Mesendoderm (in vitro differentiated cells): ENCODE results near the gene PAM.
"Not testable (repeated sequence)": the region's sequence is repeated elsewhere in the genome, so short reads cannot be mapped to it uniquely, and the experiment has no call there.

Experiments used
- DNase-seq: peaks from one replicate; pipeline ENCODE4 v3.0.0; 2013
- H2AK5ac ChIP-seq: 2 replicates; pipeline ENCODE4 v1.6.1; 2013; ENCODE audit warnings: low read length, inconsistent platforms
- H2BK120ac ChIP-seq: 2 replicates; pipeline ENCODE4 v1.6.1; 2013; ENCODE audit warnings: low read depth, mild to moderate bottlenecking, low read length, moderate library complexity, mixed read lengths
- H2BK15ac ChIP-seq: replicated peaks from 2 replicates; pipeline ENCODE4 v1.6.1; 2013; ENCODE audit warnings: low read depth, mild to moderate bottlenecking, moderate library complexity
- H2BK5ac ChIP-seq: 2 replicates; pipeline ENCODE4 v1.6.1; 2013; ENCODE audit warnings: low read length, inconsistent platforms
- H3K18ac ChIP-seq: 2 replicates; pipeline ENCODE4 v1.6.1; 2013; ENCODE audit warnings: mild to moderate bottlenecking, low read length, mixed read lengths
- H3K23ac ChIP-seq: one replicate; pipeline ENCODE4 v1.6.1; 2013; ENCODE audit warnings: low read length
- H3K27ac ChIP-seq: 2 replicates; pipeline ENCODE4 v1.5.1; 2013; ENCODE audit warnings: low read depth, mild to moderate bottlenecking, inconsistent platforms, low read length, moderate library complexity
- H3K27me3 ChIP-seq: 2 replicates; pipeline ENCODE4 v1.6.1; 2013; ENCODE audit warnings: low read length, control low read depth, mild to moderate bottlenecking, inconsistent platforms; ENCODE audit not compliant: insufficient read depth, poor library complexity
- H3K36me3 ChIP-seq: 2 replicates; pipeline ENCODE4 v1.6.1; 2013; ENCODE audit warnings: low read length, inconsistent platforms; ENCODE audit not compliant: control insufficient read depth, insufficient read depth
- H3K4ac ChIP-seq: one replicate; pipeline ENCODE4 v1.6.1; 2013; ENCODE audit warnings: low read depth, mild to moderate bottlenecking, low read length, moderate library complexity
- H3K4me1 ChIP-seq: 2 replicates; pipeline ENCODE4 v1.6.1; 2013; ENCODE audit warnings: low read depth, low read length, inconsistent platforms; ENCODE audit not compliant: control insufficient read depth
- H3K4me2 ChIP-seq: 2 replicates; pipeline ENCODE4 v1.6.1; 2013; ENCODE audit warnings: low read length
- H3K4me3 ChIP-seq: 2 replicates; pipeline ENCODE4 v1.5.1; 2013; ENCODE audit warnings: mild to moderate bottlenecking, low read length
- H3K56ac ChIP-seq: one replicate; pipeline ENCODE4 v1.6.1; 2013; ENCODE audit warnings: low read length
- H3K79me1 ChIP-seq: 2 replicates; pipeline ENCODE4 v1.6.1; 2013; ENCODE audit warnings: low read length, inconsistent platforms
- H3K79me2 ChIP-seq: 2 replicates; pipeline ENCODE4 v1.6.1; 2013; ENCODE audit warnings: mild to moderate bottlenecking, low read length; ENCODE audit not compliant: control insufficient read depth, insufficient read depth
- H3K9ac ChIP-seq: 2 replicates; pipeline ENCODE4 v1.6.1; 2013; ENCODE audit warnings: low read length, inconsistent platforms
- H4K5ac ChIP-seq: one replicate; pipeline ENCODE4 v1.6.1; 2013; ENCODE audit warnings: low read length
- H4K8ac ChIP-seq: one replicate; pipeline ENCODE4 v1.6.1; 2013; ENCODE audit warnings: low read depth, mild to moderate bottlenecking, control low read depth, low read length, moderate library complexity
- WGBS: extraction: QIAGEN DNeasy Blood & Tissue Kit; methylation state at CpG from one replicate; pipeline ENCODE4 v1.1.7; 2013; ENCODE audit warnings: low lambda C conversion rate, missing lambda C conversion rate; ENCODE audit not compliant: insufficient coverage; ENCODE audit errors: extremely low coverage; 5-methylcytosine and 5-hydroxymethylcytosine counted together

PAM gene

GRCh38 chr5:102747386-102748166 lies 7.5 kb upstream of the PAM start:
- WGBS, result no CpG with 5 or more reads among the region's 4 CpGs
- Histone ChIP-seq H4K5ac (no peak overlapping the region), H3K36me3 (no peaks in the 10 kb centered on the region), H2BK15ac (no peak overlapping the region), H2AK5ac (no peak overlapping the region), H3K18ac (no peak overlapping the region), H3K23ac (no peak overlapping the region), H2BK120ac (no peak overlapping the region), H3K27ac (no peak overlapping the region), H3K4me3 (no peak overlapping the region), H3K9ac (no peak overlapping the region), H3K79me1 (no peaks in the 10 kb centered on the region), H3K56ac (no peak overlapping the region), H3K4ac (no peak overlapping the region), H3K27me3 (no peaks in the 10 kb centered on the region), H2BK5ac (no peak overlapping the region), H3K4me2 (no peak overlapping the region), H3K4me1 (peaks cover 8% of the 10 kb centered on the region), H3K79me2 (no peaks in the 10 kb centered on the region), H4K8ac (no peak overlapping the region)
- peak; percentile 81 for DNase-seq

- Histone ChIP-seq H3K23ac (no peak overlapping the region), H3K4me1 (peaks cover 11% of the 10 kb centered on the region), H2BK5ac (no peak overlapping the region), H3K79me1 (no peaks in the 10 kb centered on the region), H2AK5ac (no peak overlapping the region), H3K79me2 (no peaks in the 10 kb centered on the region), H4K5ac (no peak overlapping the region), H3K27me3 (peaks cover 6% of the 10 kb centered on the region), H2BK120ac (no peak overlapping the region), H3K9ac (no peak overlapping the region), H4K8ac (no peak overlapping the region), H3K36me3 (no peaks in the 10 kb centered on the region), H3K56ac (no peak overlapping the region), H3K18ac (no peak overlapping the region), H3K4me2 (no peak overlapping the region), H3K4ac (no peak overlapping the region), H3K27ac (no peak overlapping the region), H3K4me3 (no peak overlapping the region), H2BK15ac (no peak overlapping the region)
- no CpG with 5 or more reads among the region's 5 CpGs for WGBS
- DNase-seq, result peak; percentile 10
These were observed 5.6 kb upstream of the PAM start for GRCh38 chr5:102749416-102750030.

DNA sequence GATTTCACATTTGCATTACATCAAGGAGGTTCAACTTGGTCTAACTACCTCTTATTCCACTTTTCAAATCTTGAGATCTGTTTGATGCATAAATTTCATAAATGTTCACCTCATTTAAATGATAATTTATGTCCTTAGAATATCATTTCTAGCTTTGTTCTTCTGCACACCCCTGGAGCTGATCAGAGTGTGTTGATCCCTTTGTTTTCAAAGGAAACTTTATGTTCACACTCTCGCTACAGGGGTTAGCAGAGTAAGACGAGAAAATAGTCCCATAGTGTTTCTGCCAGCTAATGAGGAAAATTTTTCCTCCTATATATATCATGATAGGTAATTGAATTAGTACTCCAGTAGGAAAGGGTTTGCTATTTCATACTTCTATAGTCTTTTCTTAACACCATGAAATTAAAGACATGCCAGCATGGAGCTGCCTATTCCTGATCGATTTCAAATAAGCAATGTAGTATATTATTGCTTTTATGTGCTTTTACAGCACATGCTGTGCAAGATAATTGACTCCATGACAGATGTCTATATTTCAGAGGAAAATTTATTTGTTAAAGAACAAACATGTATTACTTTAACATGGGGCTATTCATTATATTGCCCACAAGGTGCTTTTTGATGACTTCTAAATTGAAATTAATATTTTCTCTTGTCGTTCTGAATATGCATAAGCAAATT lies 4.8 kb upstream of the PAM start:
- no peaks in the 10 kb centered on the region for H3K79me1 ChIP-seq
- H3K4ac ChIP-seq, result no peak overlapping the region
- no peak overlapping the region for H3K9ac ChIP-seq
- peaks cover 11% of the 10 kb centered on the region for H3K4me1 ChIP-seq
- H3K18ac ChIP-seq, result no peak overlapping the region
- H2AK5ac ChIP-seq, result no peak overlapping the region
- H2BK15ac ChIP-seq, result no peak overlapping the region
- H3K27me3 ChIP-seq, result peaks cover 6% of the 10 kb centered on the region
- no peak overlapping the region for H2BK120ac ChIP-seq
- H3K27ac ChIP-seq, result no peak overlapping the region
- no peak for DNase-seq
- H3K56ac ChIP-seq, result no peak overlapping the region
- H3K4me2 ChIP-seq, result no peak overlapping the region
- no peak overlapping the region for H3K4me3 ChIP-seq
- no peak overlapping the region for H4K8ac ChIP-seq
- WGBS, result no CpG with 5 or more reads among the region's 4 CpGs
- H3K79me2 ChIP-seq, result no peaks in the 10 kb centered on the region
- no peak overlapping the region for H4K5ac ChIP-seq
- H3K36me3 ChIP-seq, result no peaks in the 10 kb centered on the region
- H3K23ac ChIP-seq, result no peak overlapping the region
- no peak overlapping the region for H2BK5ac ChIP-seq

DNA sequence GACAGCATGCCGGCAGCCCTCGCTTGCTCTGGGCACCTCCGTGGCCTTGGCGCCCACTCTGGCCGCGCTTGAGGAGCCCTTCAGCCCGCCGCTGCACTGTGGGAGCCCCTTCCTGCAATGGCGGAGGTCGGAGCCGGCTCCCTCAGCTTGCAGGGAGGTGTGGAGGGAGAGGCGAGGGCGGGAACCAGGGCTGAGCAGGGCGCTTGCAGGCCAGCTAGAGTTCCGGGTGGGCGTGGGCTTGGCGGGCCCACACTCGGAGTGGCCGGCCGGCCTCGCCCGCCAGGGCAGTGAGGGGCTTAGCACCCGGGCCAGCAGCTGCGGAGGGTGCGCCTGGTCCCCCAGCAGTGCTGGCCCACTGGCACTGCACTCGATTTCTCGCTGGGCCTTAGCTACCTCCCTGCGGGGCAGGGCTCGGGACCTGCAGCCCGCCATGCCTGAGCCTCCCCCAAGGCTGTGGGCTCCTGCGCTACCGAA lies 3.2 kb upstream of the PAM start:
- DNase-seq, H3K23ac ChIP-seq: not testable (repeated sequence)
- no CpG with 5 or more reads among the region's 32 CpGs for WGBS

GRCh38 chr5:102753889-102754766 lies 977 bp upstream of the PAM start:
- Histone ChIP-seq H4K8ac (no peak overlapping the region), H3K27me3 (peaks cover 6% of the 10 kb centered on the region), H3K4me1 (peaks cover 8% of the 10 kb centered on the region), H3K23ac (no peak overlapping the region), H3K4ac (peak overlapping the region; percentile 49), H2BK5ac (no peak overlapping the region), H2BK120ac (no peak overlapping the region), H4K5ac (no peak overlapping the region), H2BK15ac (no peak overlapping the region), H3K79me1 (no peaks in the 10 kb centered on the region), H3K4me2 (peak overlapping the region; percentile 98), H3K18ac (peak overlapping the region; percentile 54), H3K79me2 (no peaks in the 10 kb centered on the region), H3K4me3 (peak overlapping the region; percentile 53), H3K9ac (peak overlapping the region; percentile 89), H2AK5ac (no peak overlapping the region), H3K56ac (peak overlapping the region; percentile 96), H3K36me3 (no peaks in the 10 kb centered on the region), H3K27ac (no peak overlapping the region)
- no CpG with 5 or more reads among the region's 32 CpGs for WGBS
- DNase-seq, result peak; percentile 73

More for the DNA sequence above, 3.2 kb upstream of the PAM start:
- not testable (repeated sequence) for H2BK15ac ChIP-seq, H2BK120ac ChIP-seq, H3K9ac ChIP-seq, H2BK5ac ChIP-seq, H4K5ac ChIP-seq, H3K4ac ChIP-seq, H3K27me3 ChIP-seq, H3K56ac ChIP-seq, H4K8ac ChIP-seq, H3K79me2 ChIP-seq, H3K79me1 ChIP-seq, H3K4me3 ChIP-seq, H3K27ac ChIP-seq, H3K36me3 ChIP-seq, H3K18ac ChIP-seq, H2AK5ac ChIP-seq, H3K4me2 ChIP-seq
- H3K4me1 ChIP-seq, result peaks cover 12% of the 10 kb centered on the region
